GM23248 (cell line): ENCODE data around the gene NISCH.

Experiments used
- EZH2 ChIP-seq: fragments of 200-600 bp; sonication (generic); IDR thresholded peaks from 2 replicates; pipeline ENCODE4 v1.6.1; 2018; ENCODE audit warnings: antibody characterized with exemption, mild to moderate bottlenecking; ENCODE audit not compliant: insufficient read depth, poor library complexity, severe bottlenecking
- EZH2phosphoT487 ChIP-seq: fragments of 200-600 bp; sonication (generic); IDR thresholded peaks from 2 replicates; pipeline ENCODE4 v1.6.1; 2018; ENCODE audit warnings: antibody characterized with exemption, moderate library complexity, mild to moderate bottlenecking, low read depth; ENCODE audit not compliant: insufficient read depth

DNA sequence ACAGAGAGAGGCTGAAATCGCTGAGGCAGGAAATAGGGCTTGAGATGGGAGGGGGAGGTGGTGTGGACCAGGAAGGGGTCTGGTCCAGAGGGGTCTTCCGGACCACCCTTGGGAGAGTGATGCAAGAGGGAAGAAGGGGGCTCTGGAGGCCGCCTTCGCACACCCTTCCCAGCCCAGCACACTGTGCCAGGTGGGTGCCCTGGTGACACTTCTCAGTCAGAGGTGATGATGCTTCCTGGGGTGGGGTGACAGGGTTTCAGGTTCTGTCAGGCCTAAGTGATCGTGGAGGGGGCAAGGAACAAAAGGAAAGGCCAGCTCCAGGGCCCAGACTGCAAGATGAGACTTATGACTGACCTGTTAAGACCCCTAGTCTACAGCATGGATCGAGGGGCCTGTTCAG, 23.2 kb upstream of the NISCH start:
- TF ChIP-seq EZH2phosphoT487 (no peak), EZH2 (no peak)
